Measurements from ENCODE around the gene PCDHGA7.

The PCDHGA7 gene

DNA sequence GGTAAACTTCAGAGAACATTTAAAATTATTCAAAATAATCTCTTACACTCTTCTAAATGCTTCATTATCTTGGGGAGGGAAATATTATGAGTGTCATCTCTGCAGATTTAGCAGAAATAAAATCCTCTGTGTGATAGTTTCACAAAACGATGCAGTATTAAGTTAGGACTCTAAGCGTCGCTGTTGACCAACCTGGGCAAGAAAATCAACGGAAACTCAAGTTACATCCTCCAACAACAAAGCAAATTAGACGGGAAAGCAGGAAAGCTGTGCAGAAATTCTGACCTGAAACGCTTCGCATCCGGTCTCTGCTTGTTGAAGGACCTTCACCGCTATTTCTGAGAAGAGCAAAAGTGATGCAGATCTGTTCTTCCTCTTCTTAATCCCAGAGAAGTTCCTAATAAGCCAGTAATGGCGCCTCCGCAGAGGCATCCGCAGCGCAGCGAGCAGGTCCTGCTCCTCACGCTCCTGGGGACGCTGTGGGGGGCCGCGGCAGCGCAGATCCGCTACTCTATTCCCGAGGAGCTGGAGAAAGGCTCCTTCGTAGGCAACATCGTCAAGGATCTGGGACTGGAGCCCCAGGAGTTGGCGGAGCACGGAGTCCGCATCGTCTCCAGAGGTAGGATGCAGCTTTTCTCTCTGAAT, 8.7 kb upstream of the PCDHGA7 start, which contains the start of gene PCDHGA6:
Gene PCDHGA6 (plus strand): TSS at position 219 of the 645 bp plus-strand sequence. CDS start 193 bp downstream, at position 412.
- TF ChIP-seq ZBTB7A (IDR thresholded peaks at IDR 0.05; ENCODE audit: low read depth) = no peak
- TF ChIP-seq EGR1 (IDR thresholded peaks at IDR 0.05) = no peak
- no peak for TF ChIP-seq CREB1 (IDR thresholded peaks at IDR 0.05; ENCODE audit: low read depth)
- peak; percentile 53 for TF ChIP-seq RAD21 (IDR thresholded peaks at IDR 0.05; ENCODE audit: low read depth)
- no peak for TF ChIP-seq TCF12 (IDR thresholded peaks at IDR 0.05; ENCODE audit: low read depth)

GRCh38 chr5:141374627-141375026, 7.9 kb upstream of the PCDHGA7 start:
- TF ChIP-seq, protein P1, sequence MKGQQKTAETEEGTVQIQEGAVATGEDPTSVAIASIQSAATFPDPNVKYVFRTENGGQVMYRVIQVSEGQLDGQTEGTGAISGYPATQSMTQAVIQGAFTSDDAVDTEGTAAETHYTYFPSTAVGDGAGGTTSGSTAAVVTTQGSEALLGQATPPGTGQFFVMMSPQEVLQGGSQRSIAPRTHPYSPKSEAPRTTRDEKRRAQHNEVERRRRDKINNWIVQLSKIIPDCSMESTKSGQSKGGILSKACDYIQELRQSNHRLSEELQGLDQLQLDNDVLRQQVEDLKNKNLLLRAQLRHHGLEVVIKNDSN (IDR thresholded peaks at IDR 0.05) = no peak
- no peak for TF ChIP-seq REST (IDR thresholded peaks at IDR 0.05; ENCODE audit: low read depth)
- no peak for TF ChIP-seq ZBTB7A (IDR thresholded peaks at IDR 0.05; ENCODE audit: low read depth)
- no peak for TF ChIP-seq FOXM1 (IDR thresholded peaks at IDR 0.05; ENCODE audit: borderline replicate concordance, low read depth)
- TF ChIP-seq, protein P2, sequence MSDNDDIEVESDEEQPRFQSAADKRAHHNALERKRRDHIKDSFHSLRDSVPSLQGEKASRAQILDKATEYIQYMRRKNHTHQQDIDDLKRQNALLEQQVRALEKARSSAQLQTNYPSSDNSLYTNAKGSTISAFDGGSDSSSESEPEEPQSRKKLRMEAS (IDR thresholded peaks at IDR 0.05) = no peak
- no peak for TF ChIP-seq TCF12 (IDR thresholded peaks at IDR 0.05; ENCODE audit: low read depth)
- no peak for TF ChIP-seq CREB1 (IDR thresholded peaks at IDR 0.05; ENCODE audit: low read depth)
- TF ChIP-seq NFIC (IDR thresholded peaks at IDR 0.05) = no peak
- no peak for TF ChIP-seq EP300 (IDR thresholded peaks at IDR 0.05; ENCODE audit: borderline replicate concordance)
- no peak for TF ChIP-seq TAF1 (IDR thresholded peaks at IDR 0.05; ENCODE audit: low read depth)
- TF ChIP-seq TEAD4 (IDR thresholded peaks at IDR 0.05) = no peak
- TF ChIP-seq YY1 (IDR thresholded peaks at IDR 0.05; ENCODE audit: low read depth) = no peak
- no peak for TF ChIP-seq CEBPB (IDR thresholded peaks at IDR 0.05)
- TF ChIP-seq EGR1 (IDR thresholded peaks at IDR 0.05) = no peak
- no peak for TF ChIP-seq RAD21 (IDR thresholded peaks at IDR 0.05; ENCODE audit: low read depth)

GRCh38 chr5:141383345-141383744, 803 bp downstream of the PCDHGA7 start:
- TF ChIP-seq, protein P1 (IDR thresholded peaks at IDR 0.05) = no peak
- TF ChIP-seq ZBTB7A (IDR thresholded peaks at IDR 0.05; ENCODE audit: low read depth) (no peak), NFIC (IDR thresholded peaks at IDR 0.05) (no peak), RAD21 (IDR thresholded peaks at IDR 0.05; ENCODE audit: low read depth) (no peak), REST (IDR thresholded peaks at IDR 0.05; ENCODE audit: low read depth) (no peak), TEAD4 (IDR thresholded peaks at IDR 0.05) (no peak), CEBPB (IDR thresholded peaks at IDR 0.05) (no peak), CREB1 (IDR thresholded peaks at IDR 0.05; ENCODE audit: low read depth) (no peak), TAF1 (IDR thresholded peaks at IDR 0.05; ENCODE audit: low read depth) (no peak), TCF12 (IDR thresholded peaks at IDR 0.05; ENCODE audit: low read depth) (no peak), YY1 (IDR thresholded peaks at IDR 0.05; ENCODE audit: low read depth) (no peak), FOXM1 (IDR thresholded peaks at IDR 0.05; ENCODE audit: borderline replicate concordance, low read depth) (no peak), EP300 (IDR thresholded peaks at IDR 0.05; ENCODE audit: borderline replicate concordance) (no peak), EGR1 (IDR thresholded peaks at IDR 0.05) (no peak)
- TF ChIP-seq, protein P2 (IDR thresholded peaks at IDR 0.05) = no peak

DNA sequence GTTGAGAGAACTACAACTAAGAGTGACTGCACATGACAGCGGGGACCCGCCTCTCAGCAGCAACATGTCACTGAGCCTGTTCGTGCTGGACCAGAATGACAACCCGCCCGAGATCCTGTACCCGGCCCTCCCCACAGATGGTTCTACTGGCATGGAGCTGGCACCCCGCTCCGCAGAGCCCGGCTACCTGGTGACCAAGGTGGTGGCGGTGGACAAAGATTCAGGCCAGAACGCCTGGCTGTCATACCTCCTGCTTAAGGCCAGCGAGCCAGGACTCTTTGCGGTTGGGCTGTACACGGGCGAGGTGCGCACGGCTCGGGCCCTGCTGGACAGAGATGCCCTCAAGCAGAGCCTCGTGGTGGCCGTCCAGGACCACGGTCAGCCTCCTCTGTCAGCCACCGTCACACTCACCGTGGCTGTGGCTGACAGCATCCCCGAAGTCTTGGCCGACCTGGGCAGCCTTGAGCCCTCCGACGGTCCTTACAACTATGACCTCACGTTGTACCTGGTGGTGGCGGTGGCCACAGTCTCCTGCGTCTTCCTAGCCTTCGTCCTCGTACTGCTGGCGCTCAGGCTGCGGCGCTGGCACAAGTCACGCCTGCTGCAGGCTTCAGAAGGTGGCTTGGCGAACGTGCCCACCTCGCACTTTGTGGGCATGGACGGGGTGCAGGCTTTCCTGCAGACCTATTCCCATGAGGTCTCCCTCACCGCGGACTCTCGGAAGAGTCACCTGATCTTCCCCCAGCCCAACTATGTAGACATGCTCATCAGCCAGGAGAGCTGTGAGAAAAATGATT, 2.1 kb downstream of the PCDHGA7 start:
- TF ChIP-seq TCF12 (IDR thresholded peaks at IDR 0.05; ENCODE audit: low read depth) = no peak

- peak; percentile 52 for TF ChIP-seq RAD21 (IDR thresholded peaks at IDR 0.05; ENCODE audit: low read depth)
Observed at GRCh38 chr5:141387557-141388311, 5.2 kb downstream of the PCDHGA7 start, which contains the start of gene PCDHGB4. Gene PCDHGB4, plus strand, starts transcription at chr5:141387698. Its CDS starts 187 bp downstream, at chr5:141387885.
